UCSD-AML1 (cell line): ENCODE measurements around the gene LRRC32.

Source experiments
- DNase-seq: peaks from one replicate; lab custom pipeline; 2025; ENCODE audit not compliant: unreplicated experiment; lab: John Stamatoyannopoulos, UW

Gene LRRC32

GRCh38 chr11:76664578-76665061 lies 5.9 kb downstream of the LRRC32 start:
- peak; percentile 70 for DNase-seq

DNA sequence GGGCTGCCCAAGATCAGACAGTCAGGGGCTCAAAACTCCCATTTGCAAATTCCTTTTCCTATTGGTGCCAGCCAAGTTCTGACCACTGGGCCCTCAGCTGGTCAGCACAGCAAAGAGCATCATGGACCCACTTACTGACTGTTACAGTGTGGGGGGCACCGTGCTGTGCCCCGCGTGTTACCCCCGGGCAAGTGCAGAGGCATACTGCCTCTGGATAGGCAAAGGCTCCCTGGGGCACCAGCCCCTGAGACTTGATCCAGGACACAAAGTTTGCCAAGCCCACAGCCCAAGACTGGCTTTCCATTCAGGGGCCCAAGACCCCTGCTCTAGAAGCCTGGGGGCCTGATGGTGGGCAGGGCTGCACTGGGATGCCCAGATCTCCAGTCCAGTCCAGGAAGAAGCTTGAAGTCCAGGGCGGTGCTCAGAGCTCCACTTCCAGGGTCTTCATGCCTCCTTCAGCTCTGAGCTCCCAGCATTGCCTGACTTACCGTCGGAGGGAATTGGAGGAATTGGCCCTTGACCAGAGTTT lies 6.6 kb downstream of the LRRC32 start:
- no peak for DNase-seq

- no peak for DNase-seq
Observed at GRCh38 chr11:76663486-76663810, 7.1 kb downstream of the LRRC32 start.

- no peak for DNase-seq
Observed at GRCh38 chr11:76662656-76663485, 7.7 kb downstream of the LRRC32 start.

- DNase-seq = no peak
Observed at GRCh38 chr11:76661834-76662434, 8.6 kb downstream of the LRRC32 start.

DNA sequence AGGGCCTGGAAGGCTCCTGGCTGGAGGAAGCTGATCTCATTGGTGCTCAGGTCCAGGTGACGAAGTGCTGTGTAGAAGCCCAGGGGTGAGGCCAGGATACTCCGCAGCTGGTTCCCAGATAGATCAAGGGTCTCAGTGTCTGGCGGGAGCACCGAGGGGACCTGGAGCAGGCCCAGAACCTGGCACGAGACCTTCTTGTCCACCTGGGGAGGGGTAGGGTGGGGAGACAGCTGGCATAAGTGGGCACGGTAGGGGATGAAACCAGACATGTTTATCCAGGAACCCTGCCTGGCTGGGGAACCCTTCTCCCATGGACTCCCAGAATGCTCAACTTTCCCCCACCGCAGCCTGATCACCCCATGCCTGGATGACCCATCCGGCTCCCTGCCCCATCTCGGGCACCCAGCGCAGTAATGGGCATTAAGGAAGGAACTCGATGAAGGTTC lies 9.2 kb downstream of the LRRC32 start:
- DNase-seq = no peak

DNA sequence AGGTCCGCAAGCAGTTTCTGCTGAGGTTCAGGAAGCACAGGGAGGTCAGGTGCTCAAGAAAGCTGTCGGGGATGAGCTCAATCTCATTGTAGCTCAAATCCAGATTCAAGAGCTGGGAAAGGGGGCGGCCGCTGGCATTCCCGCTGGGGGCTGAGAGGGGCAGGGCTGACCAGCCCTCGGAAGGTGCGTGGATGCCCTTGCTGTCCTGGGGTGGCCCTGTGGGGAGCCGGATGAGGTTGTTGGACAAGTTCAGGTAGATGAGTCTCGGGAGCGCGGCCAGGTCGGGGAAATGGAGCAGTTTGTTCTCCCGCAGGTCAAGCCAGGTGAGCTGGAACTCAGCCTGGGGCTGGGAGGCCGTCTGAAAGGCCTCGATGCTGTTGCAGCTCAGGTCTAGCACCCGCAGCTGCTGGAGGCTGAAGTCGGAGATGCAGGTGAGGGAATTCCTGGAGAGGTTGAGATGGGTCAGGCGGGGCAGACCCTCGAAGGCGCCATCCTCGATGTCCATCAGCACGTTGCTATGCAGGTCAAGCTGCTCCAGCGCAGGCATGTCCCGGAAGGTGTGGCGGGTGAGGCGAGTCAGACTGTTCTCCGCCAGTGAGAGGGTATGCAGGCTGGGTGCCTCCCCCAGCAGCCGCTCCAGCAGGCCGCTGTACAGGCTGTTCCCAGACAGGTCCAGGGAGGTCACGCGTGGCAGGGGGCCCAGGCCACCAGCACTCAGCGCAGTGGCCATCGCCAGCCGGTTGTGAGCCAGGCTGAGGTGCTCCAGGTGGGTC lies 9.8 kb downstream of the LRRC32 start:
- DNase-seq = no peak

DNA sequence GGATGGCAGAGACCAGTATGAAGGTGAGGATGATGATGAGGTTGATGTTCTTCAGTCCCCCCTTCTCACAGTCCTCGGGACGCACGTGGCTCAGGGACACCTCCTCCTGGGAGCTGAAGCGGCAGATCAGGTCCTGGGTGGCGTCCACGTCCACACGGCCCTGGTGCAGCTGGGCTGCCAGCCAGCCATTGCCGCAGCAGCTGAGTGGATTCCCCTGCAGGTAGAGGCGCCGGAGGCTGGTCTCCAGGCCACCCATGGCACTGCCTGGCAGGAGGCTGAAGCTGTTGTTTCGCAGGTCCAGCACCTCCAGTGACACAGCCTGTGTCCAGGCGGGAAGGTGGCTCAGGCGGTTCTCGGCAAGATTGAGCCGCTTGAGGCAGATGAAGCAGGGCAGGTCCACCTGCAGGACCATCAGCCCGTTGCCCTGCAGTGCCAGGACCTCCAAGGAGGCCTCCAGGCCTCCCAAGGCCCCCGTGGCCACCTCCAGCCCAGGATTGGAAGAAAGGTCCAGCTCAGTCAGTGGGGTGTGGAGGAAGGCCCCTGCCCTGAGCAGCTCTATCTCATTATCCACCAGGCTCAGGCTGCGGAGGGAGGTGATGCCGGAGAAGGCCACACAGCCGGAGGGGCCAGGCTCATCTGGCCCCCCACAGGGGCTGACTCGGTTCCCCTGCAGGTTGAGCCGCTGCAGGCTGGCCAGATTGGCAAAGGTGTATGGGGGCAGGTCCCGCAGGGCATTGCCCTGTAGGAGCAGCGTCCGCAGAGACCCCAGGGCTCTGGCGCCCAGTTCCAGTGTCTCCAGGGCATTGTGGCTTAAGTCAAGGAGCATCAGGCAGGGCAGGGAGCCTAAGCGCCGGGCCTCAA lies 10.6 kb downstream of the LRRC32 start:
- DNase-seq = no peak

DNA sequence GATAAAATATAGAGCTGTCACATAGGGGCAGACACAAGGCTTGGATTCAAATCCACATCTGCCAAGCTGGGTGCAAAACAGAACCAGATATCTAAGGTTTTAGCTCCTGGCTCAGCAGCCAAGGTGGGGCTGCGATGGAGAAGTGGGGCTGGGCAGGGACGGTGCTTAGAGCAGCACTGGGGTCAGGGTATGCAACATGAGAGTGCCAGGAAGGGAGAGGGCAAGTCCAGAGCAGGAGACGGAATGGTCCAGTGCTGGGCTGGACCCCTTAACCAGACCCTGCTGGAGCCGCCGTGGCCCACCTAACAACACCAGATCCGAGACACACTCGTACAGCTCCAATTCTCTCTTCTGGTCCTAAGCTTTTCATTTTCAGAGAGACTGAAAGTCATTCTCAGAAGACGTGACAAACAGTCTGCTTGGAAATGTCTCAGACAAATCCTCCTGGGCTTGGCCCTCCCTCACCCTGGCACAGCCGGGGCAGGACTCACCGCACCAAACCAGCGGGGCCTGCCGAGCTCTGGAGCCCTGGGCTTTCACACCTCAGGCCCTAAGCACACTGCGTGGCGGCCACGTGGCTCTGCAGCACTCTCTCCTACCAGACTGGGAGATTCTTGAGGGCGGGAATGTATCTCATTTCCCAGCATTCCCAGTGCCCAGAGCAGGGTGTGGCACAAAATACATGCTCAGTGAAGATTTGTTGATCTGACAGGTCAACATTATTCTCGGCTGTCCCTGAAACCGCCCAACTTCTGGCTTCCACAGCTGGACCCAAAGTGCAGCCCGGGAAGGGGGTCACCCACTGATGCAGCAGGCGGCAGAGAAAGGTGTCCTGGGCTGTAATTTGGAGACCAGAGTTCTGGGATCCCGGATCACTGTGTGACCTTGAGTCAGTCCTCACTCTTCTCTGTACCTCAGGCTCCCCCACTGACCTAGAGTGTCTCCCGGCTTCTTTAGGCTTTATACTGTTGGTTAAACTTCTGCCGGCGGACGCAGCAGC lies 11.6 kb downstream of the LRRC32 start:
- no peak for DNase-seq

- no peak for DNase-seq
Observed at GRCh38 chr11:76658231-76658630, 12.3 kb downstream of the LRRC32 start.

DNA sequence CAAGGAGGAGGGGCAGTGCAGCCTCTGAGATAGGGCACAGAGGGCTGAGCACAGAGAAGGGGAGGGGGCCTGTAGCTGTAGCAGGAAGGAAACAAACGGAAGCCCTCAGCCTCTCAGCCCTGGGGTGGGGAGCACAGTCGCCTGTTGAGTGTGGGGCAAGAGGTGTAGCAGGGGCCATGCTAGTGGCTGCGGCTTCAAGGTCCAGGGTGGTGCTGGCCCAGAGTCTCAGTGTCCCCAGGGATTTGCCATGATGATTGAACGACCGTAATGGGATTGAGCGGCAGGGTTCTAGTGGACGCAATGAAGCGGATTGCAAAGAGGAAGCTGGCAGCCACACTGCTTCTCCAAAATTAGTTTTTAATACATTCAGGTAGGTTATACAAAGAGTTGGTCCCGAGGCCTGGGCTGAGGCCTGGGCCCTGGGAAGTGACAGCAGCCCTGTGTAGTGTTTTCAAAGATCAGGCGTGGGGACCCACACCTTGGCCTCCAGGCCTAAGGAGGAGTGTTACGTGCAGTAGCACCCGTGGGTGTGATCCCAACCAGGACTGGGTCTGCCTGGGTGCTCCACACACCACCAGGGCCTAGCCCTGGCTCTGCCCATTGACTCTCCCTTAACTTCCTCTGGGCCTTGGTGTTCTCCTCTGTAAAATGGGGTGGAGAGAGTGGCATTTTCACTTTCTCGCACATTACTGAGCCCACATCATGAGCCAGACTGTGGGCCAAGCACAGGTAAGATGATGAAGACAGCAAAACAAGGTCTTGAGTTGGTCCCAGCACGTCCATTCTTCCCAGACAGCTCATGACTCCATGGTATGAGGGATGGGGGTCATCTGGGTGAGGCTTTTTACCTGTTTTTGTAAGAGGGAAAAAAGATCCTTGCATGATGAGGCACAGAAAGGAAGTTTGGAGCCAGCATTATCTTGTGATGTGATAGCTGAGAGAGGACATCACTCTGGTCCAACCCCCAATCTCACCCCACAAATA lies 13.1 kb downstream of the LRRC32 start:
- no peak for DNase-seq

GRCh38 chr11:76656571-76657081 lies 13.9 kb downstream of the LRRC32 start:
- no peak for DNase-seq

DNA sequence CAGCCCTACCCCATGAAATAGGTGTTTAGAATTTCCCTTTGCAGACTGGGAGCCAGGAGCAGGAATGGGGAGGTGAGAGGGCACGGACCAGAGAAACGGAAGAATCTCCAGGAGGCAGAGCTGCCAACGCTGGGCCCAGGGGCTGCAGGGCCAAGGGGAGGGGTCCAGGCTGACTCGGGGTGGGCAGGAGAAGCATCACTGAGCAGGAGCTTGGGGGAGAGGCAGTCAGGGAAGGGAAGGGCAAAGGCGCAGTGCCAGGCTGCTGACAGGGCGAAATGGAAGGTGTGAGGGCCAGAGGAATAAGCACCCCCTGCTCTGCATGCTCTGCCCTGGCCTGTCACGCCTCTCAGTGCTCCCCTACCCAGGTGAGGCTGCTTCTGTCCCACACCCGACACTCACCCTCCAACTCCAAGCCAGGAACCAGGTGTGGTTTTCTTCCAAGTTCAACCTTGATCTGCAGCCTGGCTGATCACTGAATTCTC lies 14.5 kb downstream of the LRRC32 start:
- DNase-seq = no peak

- DNase-seq = no peak
Observed at GRCh38 chr11:76655501-76656049, 15.0 kb downstream of the LRRC32 start.

- DNase-seq = no peak
Observed at GRCh38 chr11:76654980-76655379, 15.6 kb downstream of the LRRC32 start.

DNA sequence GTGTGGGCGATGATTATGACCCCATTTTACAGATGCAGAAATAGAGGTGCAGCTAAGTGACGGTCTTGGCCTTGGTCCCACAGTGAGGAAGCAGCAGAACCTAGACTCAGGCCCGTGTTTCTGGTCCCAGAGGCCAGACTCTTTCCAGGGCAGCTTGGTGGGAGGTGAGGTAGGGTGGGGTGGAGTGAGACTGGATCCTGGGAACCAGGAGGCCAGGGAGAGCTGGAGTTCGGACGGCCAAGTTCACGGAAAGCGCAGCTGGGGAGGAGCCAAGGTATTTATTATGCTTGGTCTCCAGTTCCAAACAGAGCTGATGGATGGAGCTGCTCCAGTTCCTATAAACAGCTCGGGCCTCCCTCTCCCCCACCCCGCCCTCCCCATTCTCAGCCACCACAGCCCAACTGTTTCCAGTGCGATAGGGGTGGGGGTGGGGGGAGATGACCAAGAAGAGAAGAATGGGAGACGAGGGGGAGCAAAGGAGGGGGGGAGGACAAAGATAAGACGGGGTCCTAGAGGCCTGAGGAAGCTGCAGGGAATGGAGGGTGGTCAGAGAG lies 16.2 kb downstream of the LRRC32 start:
- no peak for DNase-seq

- DNase-seq = no peak
Observed at GRCh38 chr11:76653674-76654284, 16.8 kb downstream of the LRRC32 start.
